Type B pancreatic cell (in vitro differentiated cells): ENCODE results near the gene MLXIPL. TPM values are rescaled to one million over a fixed set of nuclear protein-coding genes. Genes with fewer than 3 reads are reported as not detected.

Experiments
- DNase-seq: peaks from one replicate; pipeline ENCODE4 v3.0.0; 2021; ENCODE audit warnings: mixed read lengths; ENCODE audit not compliant: unreplicated experiment; ENCODE audit errors: extremely low spot score
- H3K27ac Mint-ChIP-seq: 2 replicates; pipeline ENCODE4 v1.8.0; 2021; ENCODE audit warnings: mild to moderate bottlenecking, mixed read lengths
- H3K27me3 Mint-ChIP-seq: 2 replicates; pipeline ENCODE4 v1.8.0; 2021; ENCODE audit warnings: mixed read lengths
- H3K36me3 Mint-ChIP-seq: 2 replicates; pipeline ENCODE4 v1.8.0; 2021; ENCODE audit warnings: mixed read lengths
- H3K4me1 Mint-ChIP-seq: one replicate; pipeline ENCODE4 v1.8.0; 2021; ENCODE audit warnings: mixed read lengths; ENCODE audit not compliant: unreplicated experiment
- H3K4me3 Mint-ChIP-seq: 2 replicates; pipeline ENCODE4 v1.8.0; 2021; ENCODE audit warnings: mild to moderate bottlenecking, mixed read lengths
- H3K9me3 Mint-ChIP-seq: 2 replicates; pipeline ENCODE4 v1.8.0; 2021; ENCODE audit warnings: mixed read lengths
- CTCF ChIP-seq: fragments of 200-600 bp; sonication (generic); conservative IDR thresholded peaks from 2 replicates; pipeline ENCODE4 v1.5.0; 2021; ENCODE audit warnings: antibody characterized with exemption, mild to moderate bottlenecking
- total RNA-seq: library from RNA; stranded (reverse); gene quantifications from 2 replicates; pipeline ENCODE4 v1.2.1, GENCODE V29; 2021; ENCODE audit warnings: low replicate concordance

Gene MLXIPL
- total RNA-seq, 1 donor from 2014 or later, result 27.8 TPM

GRCh38 chr7:73638911-73639310 lies 14.6 kb upstream of the MLXIPL start:
- DNase-seq, result no peak
- Mint-ChIP-seq H3K27me3 (peaks cover 11% of the 10 kb centered on the region), H3K9me3 (no peaks in the 10 kb centered on the region), H3K4me3 (no peak overlapping the region), H3K4me1 (no peaks in the 10 kb centered on the region), H3K27ac (no peak overlapping the region), H3K36me3 (no peaks in the 10 kb centered on the region)
- no peak for TF ChIP-seq CTCF

GRCh38 chr7:73635428-73636200 lies 11.3 kb upstream of the MLXIPL start:
- Mint-ChIP-seq H3K36me3 (no peaks in the 10 kb centered on the region), H3K27ac (no peak overlapping the region), H3K9me3 (no peaks in the 10 kb centered on the region), H3K4me3 (no peak overlapping the region), H3K4me1 (no peaks in the 10 kb centered on the region), H3K27me3 (peaks cover 24% of the 10 kb centered on the region)
- DNase-seq, result no peak
- TF ChIP-seq CTCF, result no peak

GRCh38 chr7:73633844-73634243 lies 9.5 kb upstream of the MLXIPL start:
- Mint-ChIP-seq H3K9me3 (no peaks in the 10 kb centered on the region), H3K27ac (no peak overlapping the region), H3K4me1 (no peaks in the 10 kb centered on the region), H3K36me3 (no peaks in the 10 kb centered on the region), H3K4me3 (no peak overlapping the region), H3K27me3 (peaks cover 33% of the 10 kb centered on the region)
- no peak for TF ChIP-seq CTCF
- no peak for DNase-seq

GRCh38 chr7:73633323-73633722 lies 9.0 kb upstream of the MLXIPL start:
- no peak overlapping the region for H3K4me3 Mint-ChIP-seq
- H3K27ac Mint-ChIP-seq, result no peak overlapping the region
- TF ChIP-seq CTCF, result no peak
- peaks cover 39% of the 10 kb centered on the region for H3K27me3 Mint-ChIP-seq
- no peaks in the 10 kb centered on the region for H3K4me1 Mint-ChIP-seq
- H3K9me3 Mint-ChIP-seq, result no peaks in the 10 kb centered on the region
- no peak for DNase-seq
- no peaks in the 10 kb centered on the region for H3K36me3 Mint-ChIP-seq

GRCh38 chr7:73631558-73631957 lies 7.2 kb upstream of the MLXIPL start:
- no peak overlapping the region for H3K27ac Mint-ChIP-seq
- no peaks in the 10 kb centered on the region for H3K36me3 Mint-ChIP-seq
- H3K27me3 Mint-ChIP-seq, result peaks cover 54% of the 10 kb centered on the region
- no peaks in the 10 kb centered on the region for H3K9me3 Mint-ChIP-seq
- no peak overlapping the region for H3K4me3 Mint-ChIP-seq
- TF ChIP-seq CTCF, result no peak
- DNase-seq, result no peak
- H3K4me1 Mint-ChIP-seq, result no peaks in the 10 kb centered on the region
